Measurements from ENCODE around the gene MESD.
A peak's percentile ranks its signal among the peaks of the same experiment; 100 is the strongest.

The MESD gene

DNA sequence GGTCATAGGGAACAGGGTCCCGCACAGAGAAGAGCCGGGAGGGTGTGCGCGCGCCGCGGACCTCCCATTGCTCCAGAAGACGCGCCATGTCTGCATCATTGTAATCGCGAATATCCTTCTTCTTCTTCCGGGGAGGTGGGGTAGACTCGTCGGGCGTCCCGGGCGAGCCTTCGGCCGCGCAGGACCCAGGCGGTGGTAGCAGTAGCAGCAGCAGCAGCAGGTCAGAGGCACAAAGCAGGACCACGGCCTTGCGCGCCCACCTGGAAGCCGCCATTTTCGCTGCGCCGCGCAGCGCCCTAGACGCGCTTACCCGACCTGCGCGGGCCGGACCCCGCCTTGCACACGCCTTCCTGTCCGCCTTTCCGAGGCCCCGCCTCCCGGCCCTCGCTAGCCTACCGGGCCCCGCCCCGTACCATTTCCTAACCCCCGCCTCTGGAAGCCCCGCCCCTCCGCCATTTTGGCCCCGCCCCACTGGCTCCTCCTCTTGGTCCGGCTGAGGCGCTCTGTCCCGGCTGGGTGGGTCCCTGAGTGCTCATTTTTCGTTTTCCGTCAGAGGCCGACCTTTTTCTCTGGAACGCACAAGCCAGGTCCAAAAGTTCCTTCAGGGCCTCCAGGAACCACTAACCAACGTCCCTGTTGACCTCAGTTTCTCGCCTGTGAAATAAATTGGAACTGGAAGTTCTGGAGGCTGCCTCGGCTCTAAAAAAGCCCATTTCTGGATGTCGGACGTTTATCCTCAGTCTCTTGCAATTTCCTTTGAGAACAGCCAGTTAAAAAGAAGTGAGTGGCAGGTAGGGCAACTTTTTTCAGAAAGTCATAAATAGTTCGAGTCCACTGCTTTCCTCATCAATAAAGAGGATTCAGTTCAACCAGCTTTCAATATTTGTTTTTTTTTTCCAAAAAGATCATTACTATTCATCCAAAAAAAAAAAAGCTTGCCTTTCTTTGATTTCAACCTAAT, at the start of gene MESD:
Gene MESD, minus strand, starts transcription at position 302 of the 961 bp plus-strand sequence. Its CDS starts 28 bp downstream, at position 274.
- peak; percentile 95 to 96 for DNase-seq

GRCh38 chr15:81038975-81039607, 49.5 kb upstream of the MESD start:
- no peak for DNase-seq

- DNase-seq: no peak
These were observed 48.5 kb upstream of the MESD start for GRCh38 chr15:81037952-81038743.

DNA sequence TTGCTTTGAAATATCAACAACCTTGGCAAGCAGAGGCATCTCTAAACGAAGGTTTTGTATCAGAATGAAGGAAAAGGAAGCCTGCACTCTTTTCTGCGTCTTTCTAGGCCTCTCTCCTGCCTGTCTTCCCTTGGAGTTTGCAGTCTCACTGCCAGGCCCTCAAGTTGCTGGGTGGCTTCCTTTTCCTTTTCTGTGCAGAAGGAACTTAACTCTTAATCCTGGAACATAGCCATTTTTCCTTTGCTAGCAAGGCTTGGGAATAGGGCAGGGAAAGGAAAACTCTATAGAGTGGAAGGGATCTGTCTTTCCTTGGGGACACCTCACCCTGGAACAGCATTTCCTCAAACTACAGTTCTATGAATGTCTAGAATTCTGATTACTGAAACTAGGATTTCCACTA, 43.9 kb upstream of the MESD start:
- no peak for DNase-seq

DNA sequence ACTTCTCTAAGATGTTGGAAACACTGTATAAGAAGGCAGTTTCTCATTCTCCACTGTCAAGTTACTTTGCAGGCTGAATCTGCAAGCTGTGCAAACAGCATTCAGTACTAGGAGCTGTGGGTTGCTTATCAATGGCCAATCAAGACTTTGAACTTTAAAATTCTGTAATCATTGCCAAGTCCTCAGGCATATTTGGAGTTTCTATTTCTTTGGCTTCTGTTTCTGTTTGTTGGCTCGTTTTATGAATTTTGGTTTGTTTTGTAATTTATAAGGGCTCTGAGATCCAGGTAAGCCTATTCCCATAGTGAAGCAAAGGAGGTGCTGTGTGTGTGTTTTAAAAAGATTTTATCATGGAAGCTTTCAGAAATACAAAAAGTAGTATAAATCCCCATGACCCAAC, 43.2 kb upstream of the MESD start:
- DNase-seq: no peak

DNA sequence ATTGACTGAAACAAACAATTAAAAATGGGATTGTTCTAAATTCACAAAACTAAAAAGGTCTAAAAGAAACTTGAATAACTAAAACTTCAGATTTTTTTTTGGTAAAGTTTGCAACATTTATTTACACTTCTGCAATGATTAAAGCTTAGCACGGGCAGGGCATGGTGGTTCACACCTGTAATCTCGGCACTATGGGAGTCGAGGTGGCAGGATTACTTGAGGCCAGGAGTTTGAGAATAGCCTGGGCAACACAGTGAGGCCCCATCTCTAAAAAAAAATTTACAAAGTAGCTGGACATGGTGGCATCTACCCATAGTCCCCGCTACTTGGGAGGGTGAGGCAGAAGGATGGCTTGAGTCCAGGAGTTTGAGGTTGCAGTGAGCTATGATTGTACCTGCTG, 42.7 kb upstream of the MESD start:
- no peak for DNase-seq

- DNase-seq: no peak
These were observed 41.6 kb upstream of the MESD start for GRCh38 chr15:81031203-81031602.

- DNase-seq: no peak
These were observed 40.7 kb upstream of the MESD start for GRCh38 chr15:81030301-81030750.

- no peak for DNase-seq
These were observed 40.0 kb upstream of the MESD start for GRCh38 chr15:81029414-81030300.

- no peak for DNase-seq
These were observed 37.4 kb upstream of the MESD start for GRCh38 chr15:81026836-81027599.

GRCh38 chr15:81025721-81026370, 36.2 kb upstream of the MESD start:
- DNase-seq: no peak

- DNase-seq: no peak
These were observed 35.3 kb upstream of the MESD start for GRCh38 chr15:81024936-81025335.

GRCh38 chr15:81024265-81024872, 34.8 kb upstream of the MESD start:
- DNase-seq: no peak

DNA sequence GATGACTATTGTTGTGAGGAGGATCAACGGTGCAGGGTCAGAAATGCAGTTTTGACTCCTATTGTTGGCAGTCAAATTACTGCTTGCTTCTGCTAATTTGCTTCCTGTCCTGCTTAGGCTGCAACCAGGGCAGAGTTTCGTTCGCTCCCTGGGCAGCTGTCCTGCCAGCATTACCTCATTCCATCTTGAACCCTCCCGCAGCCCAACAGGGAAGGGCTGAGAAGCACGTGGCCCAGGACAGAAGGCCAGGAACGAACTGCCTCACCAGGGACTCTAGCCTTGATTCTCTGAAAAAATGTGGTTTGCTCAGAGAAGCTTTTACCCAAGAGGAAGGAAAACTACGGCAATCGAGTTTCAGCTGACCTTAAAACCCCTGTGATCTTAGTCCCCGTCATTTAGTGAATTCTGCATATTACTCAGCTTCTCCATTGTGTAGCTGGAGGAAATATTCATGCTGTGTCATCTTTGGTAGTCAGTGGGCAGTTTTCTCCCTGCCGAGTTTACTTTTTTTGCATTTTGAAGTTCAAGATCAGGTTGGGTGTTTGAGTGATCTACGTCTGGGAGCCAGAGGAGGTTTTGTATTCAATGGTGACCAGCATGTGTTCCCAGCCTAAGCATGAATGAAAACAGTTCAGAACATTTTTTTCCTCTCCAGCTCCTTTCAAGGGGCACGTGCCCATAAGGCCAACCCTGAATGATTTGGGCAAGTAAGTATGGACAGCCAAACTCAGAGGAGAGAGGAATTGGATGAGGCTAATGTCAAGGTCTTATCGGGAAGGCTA, 34.1 kb upstream of the MESD start:
- peak; percentile 26 to 68 for DNase-seq

DNA sequence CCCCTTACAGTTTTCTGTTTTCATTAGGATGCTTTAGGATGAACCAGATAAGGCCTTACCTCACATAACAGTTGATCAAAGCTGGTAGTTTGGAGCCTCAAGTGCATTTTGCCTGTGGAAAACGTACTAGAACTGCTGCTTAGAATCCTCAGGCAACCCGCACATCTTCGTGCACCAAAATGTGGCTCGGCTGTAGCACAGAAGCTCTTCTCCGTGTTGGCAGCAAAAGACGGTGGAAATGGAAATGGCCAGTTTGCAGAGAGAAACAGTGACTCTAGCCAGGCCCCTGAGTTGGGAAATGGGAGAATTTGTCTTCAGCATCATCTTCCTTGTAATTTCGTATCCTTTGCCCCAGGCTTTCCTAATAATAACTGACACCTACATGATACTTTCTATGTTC, 31.7 kb upstream of the MESD start:
- no peak for DNase-seq

GRCh38 chr15:81018197-81018596, 28.6 kb upstream of the MESD start:
- DNase-seq: no peak

GRCh38 chr15:81016489-81017068, 27.0 kb upstream of the MESD start:
- no peak for DNase-seq

DNA sequence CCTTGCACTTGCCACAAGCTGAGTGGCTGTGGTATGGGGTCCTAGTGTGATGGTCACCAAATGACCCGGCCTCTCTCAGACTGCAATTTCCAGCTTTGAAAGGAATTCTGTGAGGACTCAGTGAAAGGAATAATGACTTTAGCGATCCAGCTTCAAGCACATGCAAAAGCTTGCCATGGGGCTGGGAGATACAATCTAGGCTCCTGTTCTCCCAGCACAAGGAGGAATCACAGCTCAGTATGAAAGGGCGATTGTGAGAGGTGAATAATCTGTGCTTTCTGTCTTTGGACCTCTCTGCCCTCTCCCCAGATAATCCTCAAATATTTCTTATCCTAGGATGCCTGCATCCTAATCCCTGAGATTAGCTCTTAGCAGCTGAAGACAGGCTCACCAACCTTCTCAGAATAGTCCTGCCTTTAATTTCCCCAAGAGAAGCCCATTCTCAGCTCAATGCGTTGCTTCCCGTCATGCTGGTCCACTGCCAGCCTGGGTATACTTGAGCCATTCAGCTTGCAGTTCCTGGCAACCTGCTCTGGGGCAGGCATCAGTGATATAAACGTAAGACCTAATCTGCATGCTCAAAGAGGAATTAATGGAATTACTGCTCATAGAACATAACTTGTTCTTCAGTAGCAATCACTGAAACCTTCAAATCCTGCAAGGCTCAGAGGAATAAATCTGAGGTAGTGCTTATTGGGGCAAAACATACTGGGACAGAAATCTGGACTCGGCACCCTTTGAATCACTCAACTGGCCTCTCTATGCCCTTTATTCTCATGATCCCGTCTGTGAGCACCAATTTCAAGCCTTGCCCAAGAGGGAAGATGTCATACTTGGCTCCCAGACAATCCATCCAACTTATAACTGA, 26.2 kb upstream of the MESD start:
- no peak for DNase-seq

Data from CD4-positive, alpha-beta T cell treated with Interleukin-4 for 1 hour (primary cell).